ENCODE data around the gene ADAMTSL2. TPM values are rescaled to one million over a fixed set of nuclear protein-coding genes. Genes with fewer than 3 reads are reported as not detected.

ADAMTSL2 gene
- total and polyA plus RNA-seq, 7 experiments from 2014 or later = 0.16 to 2.7 (median 0.71) TPM; not detected in 1

- POLR2A ChIA-PET = interaction anchor here (0.5 kb wide), 1 partner anchor 91 kb away, joined by 3 read pairs; no protein-coding TSS in a partner anchor
- no peaks in the 10 kb centered on the region for H3K36me3 ChIP-seq (ENCODE audit: control insufficient read depth in 2 of 3, insufficient read depth in 3 of 3, low read length in 3 of 3)
- DNase-seq (no peak), ATAC-seq (no peak)
- H3K27ac Mint-ChIP-seq = no peak overlapping the region
- no peak overlapping the region for H3K4me3 Mint-ChIP-seq
- CTCF ChIA-PET = no interaction called here
- peaks cover 2 to 21% (median 12%) of the 10 kb centered on the region in 5 donors for H3K27me3 Mint-ChIP-seq
- intact Hi-C loops (cut with micrococcal nuclease) = no loop called here
- peaks cover 0 to 8% (median 7%) of the 10 kb centered on the region in 7 donors for H3K4me1 Mint-ChIP-seq
- H3K36me3 Mint-ChIP-seq = no peaks in the 10 kb centered on the region
- H3K4me1 ChIP-seq (ENCODE audit: control insufficient read depth in 2 of 2, insufficient read depth in 2 of 2, low read length in 2 of 2) = no peaks in the 10 kb centered on the region
- H3K27me3 ChIP-seq (ENCODE audit: control insufficient read depth in 2 of 2, insufficient read depth in 2 of 2, low read length in 2 of 2) = no peaks in the 10 kb centered on the region
- peaks cover 0 to 3% (median 0%) of the 10 kb centered on the region in 11 donors for H3K9me3 Mint-ChIP-seq
- H3K4me3 ChIP-seq (ENCODE audit: low read length) = no peak overlapping the region
- no peaks in the 10 kb centered on the region for H3K9me3 ChIP-seq (ENCODE audit: control insufficient read depth in 2 of 3, low read length in 3 of 3)
- no peak overlapping the region for H3K27ac ChIP-seq (ENCODE audit: low read depth, low read length)
These were observed 38.4 kb downstream of the ADAMTSL2 start for GRCh38 chr9:133572821-133573361.

- H3K9me3 Mint-ChIP-seq = peaks cover 0 to 3% (median 0%) of the 10 kb centered on the region in 11 donors
These were observed 39.4 kb downstream of the ADAMTSL2 start for GRCh38 chr9:133573791-133574515.

DNA sequence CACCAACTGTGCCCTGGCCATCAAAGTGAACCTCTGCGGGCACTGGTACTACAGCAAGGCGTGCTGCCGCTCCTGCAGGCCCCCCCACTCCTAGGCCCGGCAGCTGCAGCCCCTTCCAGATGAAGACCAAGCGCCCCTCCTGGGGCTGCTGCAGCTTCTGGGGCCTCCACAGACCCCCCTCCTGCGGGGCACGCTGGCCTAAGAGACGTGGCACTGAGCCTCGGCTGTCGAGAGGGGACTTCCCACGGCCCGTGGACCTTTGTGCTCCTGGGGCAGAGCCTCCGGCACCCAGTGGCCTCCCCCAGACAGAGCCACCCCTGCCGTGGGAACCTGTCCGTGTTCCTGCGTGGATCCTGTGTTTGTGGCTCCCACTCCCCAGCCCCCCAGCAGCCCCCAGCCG, 40.3 kb downstream of the ADAMTSL2 start:
- Histone ChIP-seq H3K4me3 (ENCODE audit: low read length) (no peak overlapping the region), H3K36me3 (ENCODE audit: control insufficient read depth in 2 of 3, insufficient read depth in 3 of 3, low read length in 3 of 3) (no peaks in the 10 kb centered on the region), H3K9me3 (ENCODE audit: control insufficient read depth in 2 of 3, low read length in 3 of 3) (no peaks in the 10 kb centered on the region), H3K4me1 (ENCODE audit: control insufficient read depth in 2 of 2, insufficient read depth in 2 of 2, low read length in 2 of 2) (no peaks in the 10 kb centered on the region), H3K27me3 (ENCODE audit: control insufficient read depth in 2 of 2, insufficient read depth in 2 of 2, low read length in 2 of 2) (no peaks in the 10 kb centered on the region), H3K27ac (ENCODE audit: low read depth, low read length) (no peak overlapping the region)
- CTCF ChIA-PET = interaction anchor here (0.5 kb wide), 1 partner anchor 1127 kb away, joined by 3 read pairs; no protein-coding TSS in a partner anchor
- Mint-ChIP-seq H3K4me3 (no peak overlapping the region), H3K9me3 (peaks cover 0 to 3% (median 0%) of the 10 kb centered on the region in 11 donors), H3K27ac (no peak overlapping the region), H3K36me3 (no peaks in the 10 kb centered on the region), H3K27me3 (peaks cover 10 to 25% (median 19%) of the 10 kb centered on the region in 5 donors), H3K4me1 (peaks cover 0 to 8% (median 7%) of the 10 kb centered on the region in 7 donors)
- intact Hi-C loops (cut with micrococcal nuclease) = no loop called here
- DNase-seq = no peak
- ATAC-seq = no peak
- POLR2A ChIA-PET = no interaction called here

More at GRCh38 chr9:133573791-133574515, 39.4 kb downstream of the ADAMTSL2 start:
- no peaks in the 10 kb centered on the region for H3K9me3 ChIP-seq (ENCODE audit: control insufficient read depth in 2 of 3, low read length in 3 of 3)
- no peaks in the 10 kb centered on the region for H3K27me3 ChIP-seq (ENCODE audit: control insufficient read depth in 2 of 2, insufficient read depth in 2 of 2, low read length in 2 of 2)
- intact Hi-C loops (cut with micrococcal nuclease) = no loop called here
- H3K27me3 Mint-ChIP-seq = peaks cover 6 to 25% (median 19%) of the 10 kb centered on the region in 5 donors
- ChIA-PET CTCF (no interaction called here), POLR2A (no interaction called here)
- H3K27ac ChIP-seq (ENCODE audit: low read depth, low read length) = no peak overlapping the region
- ATAC-seq (no peak), DNase-seq (no peak)
- no peak overlapping the region for H3K27ac Mint-ChIP-seq
- H3K4me1 Mint-ChIP-seq = peaks cover 0 to 8% (median 7%) of the 10 kb centered on the region in 7 donors
- no peaks in the 10 kb centered on the region for H3K4me1 ChIP-seq (ENCODE audit: control insufficient read depth in 2 of 2, insufficient read depth in 2 of 2, low read length in 2 of 2)
- H3K4me3 ChIP-seq (ENCODE audit: low read length) = no peak overlapping the region
- H3K36me3 ChIP-seq (ENCODE audit: control insufficient read depth in 2 of 3, insufficient read depth in 3 of 3, low read length in 3 of 3) = no peaks in the 10 kb centered on the region
- H3K4me3 Mint-ChIP-seq = no peak overlapping the region
- no peaks in the 10 kb centered on the region for H3K36me3 Mint-ChIP-seq

DNA sequence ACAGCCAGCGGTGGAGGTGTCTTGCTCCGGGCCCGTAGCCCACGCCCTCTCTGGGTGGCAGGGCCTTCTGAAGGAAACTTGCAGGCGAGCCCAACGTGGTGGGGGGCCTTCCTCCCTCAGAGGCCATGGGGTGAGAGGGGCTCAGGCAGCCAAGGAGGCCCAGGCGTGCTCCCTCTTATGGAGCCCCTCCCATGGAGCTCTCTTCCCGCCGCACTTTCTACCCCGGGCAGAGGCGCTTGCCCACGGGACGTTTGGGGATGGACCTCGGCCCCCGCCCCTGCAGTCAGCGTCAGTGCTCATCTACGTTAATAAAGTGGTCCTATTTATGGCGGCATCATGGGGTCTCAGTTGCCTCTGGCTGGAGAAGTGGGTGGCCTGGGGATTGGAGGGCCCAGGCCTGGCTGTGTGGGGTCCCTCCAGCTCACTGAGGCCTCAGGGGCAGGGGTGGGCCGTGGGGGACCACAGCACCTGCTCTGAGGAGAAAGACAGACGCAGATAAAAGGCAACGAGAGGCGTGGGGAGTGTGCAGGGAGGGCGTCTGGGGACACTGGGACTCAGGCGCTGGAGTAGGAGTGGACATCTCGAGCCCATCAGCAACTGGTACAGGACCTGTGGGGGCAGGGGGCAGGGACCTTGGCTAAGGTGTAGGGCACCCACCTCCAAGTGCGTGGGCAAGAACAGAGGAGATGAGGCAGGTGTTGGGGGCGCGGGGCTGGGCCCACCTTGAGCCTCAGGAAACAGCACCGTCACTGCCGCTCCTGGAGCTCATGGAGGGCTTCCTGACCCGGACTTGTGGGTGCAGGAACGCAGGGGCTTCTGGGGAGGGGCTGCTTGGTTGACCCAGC, 40.9 kb downstream of the ADAMTSL2 start:
- Mint-ChIP-seq H3K27ac (no peak overlapping the region), H3K4me3 (no peak overlapping the region), H3K4me1 (peaks cover 0 to 10% (median 8%) of the 10 kb centered on the region in 7 donors), H3K27me3 (peaks cover 10 to 32% (median 21%) of the 10 kb centered on the region in 5 donors), H3K36me3 (no peaks in the 10 kb centered on the region), H3K9me3 (peaks cover 0 to 3% (median 0%) of the 10 kb centered on the region in 11 donors)
- ATAC-seq = no peak
- ChIA-PET CTCF (interaction anchor here (0.5 kb wide), 1 partner anchor 1126 kb away, joined by 3 read pairs; no protein-coding TSS in a partner anchor), POLR2A (no interaction called here)
- Histone ChIP-seq H3K4me3 (ENCODE audit: low read length) (no peak overlapping the region), H3K4me1 (ENCODE audit: control insufficient read depth in 2 of 2, insufficient read depth in 2 of 2, low read length in 2 of 2) (no peaks in the 10 kb centered on the region), H3K27me3 (ENCODE audit: control insufficient read depth in 2 of 2, insufficient read depth in 2 of 2, low read length in 2 of 2) (no peaks in the 10 kb centered on the region), H3K36me3 (ENCODE audit: control insufficient read depth in 2 of 3, insufficient read depth in 3 of 3, low read length in 3 of 3) (no peaks in the 10 kb centered on the region), H3K27ac (ENCODE audit: low read depth, low read length) (no peak overlapping the region), H3K9me3 (ENCODE audit: control insufficient read depth in 2 of 3, low read length in 3 of 3) (no peaks in the 10 kb centered on the region)
- intact Hi-C loops (cut with micrococcal nuclease) = no loop called here
- no peak for DNase-seq

GRCh38 chr9:133576031-133576874, 41.7 kb downstream of the ADAMTSL2 start:
- Histone ChIP-seq H3K27me3 (ENCODE audit: control insufficient read depth in 2 of 2, insufficient read depth in 2 of 2, low read length in 2 of 2) (no peaks in the 10 kb centered on the region), H3K36me3 (ENCODE audit: control insufficient read depth in 2 of 3, insufficient read depth in 3 of 3, low read length in 3 of 3) (no peaks in the 10 kb centered on the region), H3K9me3 (ENCODE audit: control insufficient read depth in 2 of 3, low read length in 3 of 3) (no peaks in the 10 kb centered on the region), H3K4me3 (ENCODE audit: low read length) (no peak overlapping the region), H3K4me1 (ENCODE audit: control insufficient read depth in 2 of 2, insufficient read depth in 2 of 2, low read length in 2 of 2) (no peaks in the 10 kb centered on the region), H3K27ac (ENCODE audit: low read depth, low read length) (no peak overlapping the region)
- ATAC-seq = no peak
- Mint-ChIP-seq H3K27me3 (peaks cover 13 to 37% (median 25%) of the 10 kb centered on the region in 5 donors), H3K9me3 (peaks cover 0 to 3% (median 0%) of the 10 kb centered on the region in 11 donors), H3K4me1 (peaks cover 0 to 13% (median 8%) of the 10 kb centered on the region in 7 donors), H3K27ac (peak overlapping the region in 1 of 9 donors; percentile 78), H3K36me3 (no peaks in the 10 kb centered on the region), H3K4me3 (peak overlapping the region in 1 of 10 donors; percentile 64)
- no peak for DNase-seq
- CTCF ChIA-PET = no interaction called here
- intact Hi-C loops (cut with micrococcal nuclease) = no loop called here
- POLR2A ChIA-PET = no interaction called here

Measured in naive thymus-derived CD4-positive, alpha-beta T cell (primary cell).